Fibroblast of skin of right biceps (primary cell): ENCODE results near the gene FOCAD.

ENCODE experiments used
- DNase-seq: peaks from one replicate; pipeline ENCODE4 v3.0.0-alpha.2; 2013

Gene FOCAD

GRCh38 chr9:20791682-20792081 lies 107.6 kb downstream of the FOCAD start:
- DNase-seq: no peak

GRCh38 chr9:20804489-20805250 lies 120.6 kb downstream of the FOCAD start:
- no peak for DNase-seq

- DNase-seq: no peak
Measured at GRCh38 chr9:20805766-20806165, 121.7 kb downstream of the FOCAD start.

GRCh38 chr9:20808002-20808401 lies 123.9 kb downstream of the FOCAD start:
- DNase-seq: no peak

- DNase-seq: peak; percentile 17
Measured at GRCh38 chr9:20811872-20812271, 127.8 kb downstream of the FOCAD start.

- no peak for DNase-seq
Measured at GRCh38 chr9:20815923-20816703, 132.1 kb downstream of the FOCAD start.

DNA sequence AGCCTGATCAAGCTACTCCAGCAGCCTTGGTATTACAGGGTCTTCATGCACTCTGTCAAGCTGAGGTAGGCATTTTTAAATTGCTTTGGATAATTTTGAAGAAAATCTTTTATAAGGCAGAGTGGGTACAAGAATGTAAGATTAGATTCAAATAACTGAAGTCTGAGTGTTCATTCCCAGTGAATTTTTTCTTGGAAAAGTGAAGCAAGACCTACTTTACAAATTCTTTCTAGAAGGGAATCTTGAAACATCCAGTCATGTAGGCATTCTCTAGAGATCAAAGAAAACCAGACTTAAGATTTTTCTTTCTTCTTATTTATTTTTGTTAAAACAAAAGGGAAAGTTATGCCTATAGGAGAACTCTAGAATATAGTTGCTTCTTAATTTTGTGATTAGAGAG lies 139.0 kb downstream of the FOCAD start:
- peak; percentile 41 for DNase-seq

GRCh38 chr9:20831028-20831427 lies 147.0 kb downstream of the FOCAD start:
- DNase-seq: no peak

DNA sequence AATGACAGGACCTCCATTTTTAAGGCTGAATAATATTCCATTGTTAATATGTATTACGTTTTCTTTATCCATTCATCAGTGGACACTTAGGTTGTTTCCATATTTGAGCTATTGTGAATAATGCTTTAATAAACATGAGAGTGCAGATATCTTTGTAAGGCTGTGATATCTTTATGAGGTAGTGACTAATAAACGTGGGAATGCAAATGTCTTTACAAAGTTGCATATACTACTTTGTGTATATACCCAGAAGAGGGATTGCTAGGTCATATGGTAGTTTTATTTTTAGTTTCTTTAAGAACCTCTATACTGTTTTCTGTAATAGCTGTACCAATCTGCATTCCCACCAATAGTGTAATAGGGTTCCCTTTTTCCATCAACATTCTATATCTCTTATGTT lies 148.7 kb downstream of the FOCAD start:
- DNase-seq: no peak

GRCh38 chr9:20835377-20836286 lies 151.6 kb downstream of the FOCAD start:
- no peak for DNase-seq

DNA sequence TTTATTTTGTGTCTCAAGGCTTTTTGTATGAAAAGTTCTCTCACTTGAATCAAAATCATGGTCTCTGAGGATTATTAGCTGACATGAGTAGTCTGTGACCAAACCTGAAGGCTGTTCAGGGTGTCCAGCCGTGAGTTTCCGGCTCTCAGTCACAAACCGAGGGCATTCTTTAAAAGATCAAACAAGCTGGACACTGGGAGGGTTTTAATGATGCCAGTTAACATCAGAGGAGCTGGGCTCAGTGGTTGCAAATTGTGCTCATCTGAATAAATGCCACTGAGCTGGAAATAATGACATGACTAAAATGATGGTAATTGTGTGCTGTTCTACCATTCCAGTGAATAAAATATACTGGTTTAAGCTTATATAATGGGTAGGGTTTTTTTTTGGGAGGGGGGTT lies 153.1 kb downstream of the FOCAD start:
- no peak for DNase-seq

DNA sequence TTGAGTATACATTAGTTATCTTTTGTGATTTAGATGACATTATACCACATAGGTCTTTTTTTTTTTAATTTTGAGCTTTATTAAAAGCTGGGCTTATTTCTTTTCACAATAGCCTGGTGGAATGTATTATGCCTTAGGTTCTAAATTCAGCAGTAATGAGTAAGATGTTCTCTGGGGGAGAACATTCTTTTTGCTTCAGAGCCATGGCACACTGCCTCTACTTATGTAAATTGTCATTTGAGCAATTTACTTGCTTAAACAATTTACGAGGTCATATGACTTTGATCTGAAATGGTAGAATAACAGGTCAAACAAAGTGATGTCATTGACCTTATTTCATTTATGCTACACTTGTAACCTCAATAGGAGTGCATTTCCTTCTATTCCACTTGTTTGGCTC lies 154.2 kb downstream of the FOCAD start:
- no peak for DNase-seq

- DNase-seq: no peak
Measured at GRCh38 chr9:20844916-20845315, 160.9 kb downstream of the FOCAD start.

- DNase-seq: peak; percentile 70
Measured at GRCh38 chr9:20848490-20848889, 164.4 kb downstream of the FOCAD start.

GRCh38 chr9:20853866-20854265 lies 169.8 kb downstream of the FOCAD start:
- no peak for DNase-seq

DNA sequence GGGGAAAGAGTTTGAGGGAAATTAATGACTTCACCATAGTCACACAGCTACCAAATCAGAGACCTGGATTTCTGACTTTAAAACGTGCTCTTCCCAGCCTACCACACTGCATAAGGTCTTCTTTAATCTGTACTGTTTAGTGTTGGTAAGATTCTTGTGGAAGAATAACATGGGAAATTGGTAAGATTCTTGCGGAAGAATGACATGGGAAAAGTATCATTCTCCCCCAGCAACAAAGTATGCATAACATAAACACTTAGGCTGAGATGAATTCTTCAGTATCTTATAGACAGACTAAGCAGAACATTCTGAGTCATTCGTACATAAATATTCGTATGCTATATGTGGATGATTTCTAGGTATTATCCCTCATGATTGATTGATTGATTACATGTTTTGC lies 170.4 kb downstream of the FOCAD start:
- DNase-seq: peak; percentile 86

DNA sequence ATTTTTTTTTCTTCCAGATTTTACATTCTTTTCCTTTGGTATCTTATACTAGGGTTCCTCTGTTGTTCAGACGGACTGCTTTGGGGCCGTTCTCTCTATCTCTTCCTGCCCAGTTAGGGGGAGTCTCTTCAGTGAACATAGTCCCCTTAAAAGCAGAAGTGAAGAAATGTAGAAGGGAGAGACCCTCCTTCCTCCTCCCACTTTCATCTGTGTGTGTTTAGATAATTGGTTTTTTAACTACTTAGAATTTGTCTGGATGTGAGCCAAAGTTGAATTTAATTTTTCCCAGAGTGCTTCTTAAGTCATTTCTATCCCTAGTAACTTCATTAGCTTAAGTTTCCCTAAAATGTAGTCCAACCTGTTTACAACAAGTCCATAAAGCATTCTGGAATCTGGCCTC lies 179.9 kb downstream of the FOCAD start:
- no peak for DNase-seq

GRCh38 chr9:20865347-20865746 lies 181.3 kb downstream of the FOCAD start:
- peak; percentile 11 for DNase-seq

GRCh38 chr9:20870115-20870514 lies 186.1 kb downstream of the FOCAD start:
- no peak for DNase-seq

GRCh38 chr9:20872340-20872977 lies 188.4 kb downstream of the FOCAD start:
- peak; percentile 95 for DNase-seq

DNA sequence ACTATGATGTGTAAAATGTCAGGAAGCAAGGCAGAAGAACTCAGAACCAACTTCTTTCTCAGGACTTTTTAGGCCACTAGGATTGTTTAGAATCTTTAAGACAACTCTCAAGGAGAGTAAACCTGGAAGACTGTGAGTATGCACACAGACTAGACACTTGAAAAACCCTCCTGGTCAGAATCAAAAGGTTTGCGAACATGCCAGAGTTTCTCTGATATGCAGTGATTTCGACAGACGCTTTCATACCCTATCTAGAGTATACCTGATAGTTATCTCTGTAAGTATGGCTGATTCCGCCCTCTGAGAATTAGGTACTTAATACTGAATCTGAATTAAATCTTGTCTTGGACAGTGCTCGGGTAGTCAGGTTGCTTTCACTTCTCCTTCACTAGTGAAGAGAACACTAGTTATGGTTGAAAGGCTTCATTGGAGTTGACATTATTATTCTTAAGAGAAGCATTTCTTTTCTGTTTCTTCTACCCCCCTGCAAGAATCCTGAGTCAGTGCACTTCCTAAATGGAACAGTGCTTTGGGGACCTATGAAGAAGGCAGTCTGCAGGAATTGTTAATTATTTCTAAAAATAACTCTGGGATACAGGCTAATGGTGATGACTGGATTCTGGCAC lies 189.3 kb downstream of the FOCAD start:
- peak; percentile 86 for DNase-seq

DNA sequence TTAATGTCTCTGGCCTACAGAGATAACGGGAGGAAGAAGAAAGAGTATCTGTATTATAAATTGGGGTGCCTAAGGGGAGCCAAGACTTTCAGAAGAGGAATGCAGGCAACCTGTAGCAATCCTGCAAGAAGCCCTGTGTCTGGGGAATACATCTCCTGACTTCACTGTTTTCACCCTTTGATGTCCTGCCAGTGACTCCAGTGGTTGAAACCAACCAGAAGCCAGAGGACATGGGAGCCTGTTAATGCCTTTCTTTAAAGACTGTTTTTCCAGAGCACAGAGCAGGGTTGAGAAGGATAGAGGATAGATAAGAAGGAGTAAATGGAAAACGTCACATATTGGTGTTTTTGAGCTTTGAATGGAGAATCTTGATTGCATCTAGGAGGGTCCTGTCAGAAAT lies 196.2 kb downstream of the FOCAD start:
- no peak for DNase-seq
